H1 (cell line): Measurements from ENCODE around the gene SLC9A4. TPM values are rescaled to one million over a fixed set of nuclear protein-coding genes. Genes with fewer than 3 reads are reported as not detected.

Source experiments
- SAP30 ChIP-seq: fragments of 300-600 bp; sonication (generic); IDR thresholded peaks from 2 replicates; pipeline ENCODE4 v1.7.1; 2012; ENCODE audit warnings: low read length, moderate library complexity, mild to moderate bottlenecking, inconsistent platforms; ENCODE audit not compliant: insufficient read depth, insufficient replicate concordance
- SIRT6 ChIP-seq: IDR thresholded peaks from one replicate; pipeline ENCODE4 v1.7.1; 2012; ENCODE audit warnings: low read length, inconsistent platforms
- polyA plus RNA-seq, 7 experiments: library from polyadenylated mRNA; depleted of rRNA in 3 of 7; stranded (reverse) in 5 of 7; unstranded in 2 of 7; fragments of >200 nt in 5 of 7; fragments of 200-250 nt in 2 of 7; gene quantifications; 1 replicate in 5 of 7; 2 replicates in 1 of 7; 4 replicates in 1 of 7; pipeline versions ENCODE4 v1.2.1 to v1.2.3, GENCODE V29; 2011 to 2013; ENCODE audit warnings: missing spikeins in 2 of 7, mixed read lengths in 2 of 7
- total RNA-seq: library from RNA; stranded (reverse); fragmentation: NEBNext Ultra II Directional; extraction: Animal tissue kit (Norgen Biotek cat#: 25700); gene quantifications from 2 replicates; pipeline ENCODE4 v1.2.1, GENCODE V29; 2021

SLC9A4 gene
- total and polyA plus RNA-seq, 2 of the 8 experiments (the other 6 are each of a cell fraction or from before 2014, with no cell fraction given) = not detected

- TF ChIP-seq SAP30 = no peak
- no peak for TF ChIP-seq SIRT6
Observed at GRCh38 chr2:102506743-102507142, 33.7 kb downstream of the SLC9A4 start (continued).
